PC-9 (cell line): ENCODE results near the gene HIGD2B. TPM values are rescaled to one million over a fixed set of nuclear protein-coding genes. Genes with fewer than 3 reads are reported as not detected.
A peak's percentile ranks its signal among the peaks of the same experiment; 100 is the strongest.
"Not testable (repeated sequence)": the region's sequence is repeated elsewhere in the genome, so short reads cannot be mapped to it uniquely, and the experiment has no call there.

Experiments used
- BruUV-seq: library from RNA; stranded (reverse); fragments of 400-500 nt; replicated peaks from 2 replicates; lab custom pipeline; 2021; lab: Mats Ljungman, UMichigan
- CTCF ChIA-PET: fragments of 300-600 bp; sonication (Branson Sonifier 250); formaldehyde crosslinking; loops from one replicate; lab custom pipeline; 2022; ENCODE audit warnings: antibody characterized with exemption; lab: Charles Lee
- POLR2A ChIA-PET: fragments of 300-600 bp; sonication (Branson Sonifier 250); formaldehyde crosslinking; loops from one replicate; lab custom pipeline; 2022; ENCODE audit warnings: antibody characterized with exemption; ENCODE audit not compliant: unreplicated experiment; lab: Charles Lee
- DNase-seq, 2 experiments: peaks; one replicate each; pipeline versions ENCODE4 v3.0.0 to v3.0.0-alpha.2; 2015 to 2022; ENCODE audit warnings: mixed read lengths in 1 of 2
- H2AFZ ChIP-seq: fragments of 200-600 bp; sonication (generic); 2 replicates; pipeline ENCODE4 v1.8.1; 2017; ENCODE audit warnings: antibody characterized with exemption
- H3F3A ChIP-seq: fragments of 200-600 bp; sonication (generic); 2 replicates; pipeline ENCODE4 v1.8.1; 2017; ENCODE audit warnings: antibody characterized with exemption, mild to moderate bottlenecking, low read depth; ENCODE audit not compliant: insufficient read depth
- H3K27ac ChIP-seq: fragments of 200-600 bp; sonication (generic); 2 replicates; pipeline ENCODE4 v1.6.1; 2016; ENCODE audit warnings: mixed run types
- H3K27me3 ChIP-seq: fragments of 200-600 bp; sonication (generic); 2 replicates; pipeline ENCODE4 v1.6.1; 2016; ENCODE audit warnings: low read depth, mixed run types; ENCODE audit not compliant: insufficient read depth
- H3K36me3 ChIP-seq: fragments of 200-600 bp; sonication (generic); 2 replicates; pipeline ENCODE4 v1.6.1; 2016; ENCODE audit warnings: low read depth, mixed run types
- H3K4me1 ChIP-seq: fragments of 200-600 bp; sonication (generic); replicated peaks from 2 replicates; pipeline ENCODE4 v1.6.1; 2016; ENCODE audit warnings: mixed run types; ENCODE audit not compliant: insufficient read depth
- H3K4me2 ChIP-seq: fragments of 200-600 bp; sonication (generic); 2 replicates; pipeline ENCODE4 v1.6.1; 2017; ENCODE audit warnings: mixed run types
- H3K4me3 ChIP-seq: fragments of 200-600 bp; sonication (generic); 2 replicates; pipeline ENCODE4 v1.6.1; 2016; ENCODE audit warnings: mixed run types
- H3K79me2 ChIP-seq: fragments of 200-600 bp; sonication (generic); 2 replicates; pipeline ENCODE4 v1.6.1; 2017; ENCODE audit warnings: low read depth, mixed run types
- H3K9me2 ChIP-seq: fragments of 200-600 bp; sonication (generic); 2 replicates; pipeline ENCODE4 v1.8.1; 2017; ENCODE audit warnings: mild to moderate bottlenecking; ENCODE audit not compliant: insufficient read depth
- H3K9me3 ChIP-seq: fragments of 200-600 bp; sonication (generic); 2 replicates; pipeline ENCODE4 v1.8.1; 2016; ENCODE audit warnings: low read depth; ENCODE audit not compliant: insufficient read depth
- H4K20me1 ChIP-seq: fragments of 200-600 bp; sonication (generic); 2 replicates; pipeline ENCODE4 v1.8.1; 2017; ENCODE audit not compliant: insufficient read depth
- CTCF ChIP-seq: fragments of 200-600 bp; sonication (generic); conservative IDR thresholded peaks from 2 replicates; pipeline ENCODE4 v1.6.1; 2017; ENCODE audit warnings: mixed run types, antibody characterized with exemption, mild to moderate bottlenecking, moderate library complexity
- EZH2 ChIP-seq: fragments of 200-600 bp; sonication (generic); IDR thresholded peaks from 2 replicates; pipeline ENCODE4 v1.8.0; 2017; ENCODE audit warnings: antibody characterized with exemption, low read depth
- intact Hi-C: fragments of 100-400 bp; cut with micrococcal nuclease; formaldehyde crosslinking; loops from one replicate; pipeline ENCODE4 v1.10.0; 2022; ENCODE audit not compliant: unreplicated experiment
- total RNA-seq: library from RNA; stranded (reverse); gene quantifications from 2 replicates; pipeline ENCODE4 v1.2.3, GENCODE V29; 2021

The HIGD2B gene
- total RNA-seq, 1 experiment from 2014 or later: not detected

GRCh38 chr15:72722071-72722696 lies 36.2 kb upstream of the HIGD2B start:
- H3K79me2 ChIP-seq: no peaks in the 10 kb centered on the region
- no peak overlapping the region for H3K27ac ChIP-seq
- TF ChIP-seq CTCF: peak; percentile 86
- TF ChIP-seq EZH2: no peak
- H3K4me2 ChIP-seq: no peak overlapping the region
- H3K9me2 ChIP-seq: no peaks in the 10 kb centered on the region
- H3K4me3 ChIP-seq: no peak overlapping the region
- CTCF ChIA-PET: interaction anchor here (0.7 to 1.3 kb wide), 6 partner anchors 13 to 764 kb away, joined by 3 to 9 read pairs (median 3); partner anchors contain the start of genes BBS4 and HIGD2B
- intact Hi-C loops: loop anchor here (1.0 to 10.0 kb wide), 2 partner anchors 359 to 513 kb away; no protein-coding TSS in a partner anchor
- H4K20me1 ChIP-seq: no peaks in the 10 kb centered on the region
- no peaks in the 10 kb centered on the region for H3K27me3 ChIP-seq
- H2AFZ ChIP-seq: no peak overlapping the region
- no peaks in the 10 kb centered on the region for H3K36me3 ChIP-seq
- H3F3A ChIP-seq: no peaks in the 10 kb centered on the region
- POLR2A ChIA-PET: interaction anchor here (0.6 to 0.7 kb wide), 2 partner anchors 20 to 961 kb away, joined by 3 read pairs; no protein-coding TSS in a partner anchor
- peak; percentile 44 to 53 for DNase-seq
- H3K9me3 ChIP-seq: no peaks in the 10 kb centered on the region
- no peaks in the 10 kb centered on the region for H3K4me1 ChIP-seq
- no TSS peak for BruUV-seq

GRCh38 chr15:72708551-72709303 lies 22.7 kb upstream of the HIGD2B start:
- H3K9me3 ChIP-seq, H3K4me3 ChIP-seq, H3K36me3 ChIP-seq, H3F3A ChIP-seq, H3K79me2 ChIP-seq, H2AFZ ChIP-seq, DNase-seq, H3K9me2 ChIP-seq, H3K4me1 ChIP-seq, CTCF ChIA-PET, BruUV-seq, H4K20me1 ChIP-seq, H3K4me2 ChIP-seq, POLR2A ChIA-PET, intact Hi-C loops, H3K27ac ChIP-seq, H3K27me3 ChIP-seq: not testable (repeated sequence)

- no peaks in the 10 kb centered on the region for H3F3A ChIP-seq
- H3K4me2 ChIP-seq: no peak overlapping the region
- H4K20me1 ChIP-seq: no peaks in the 10 kb centered on the region
- intact Hi-C loops: no loop called here
- no peaks in the 10 kb centered on the region for H3K79me2 ChIP-seq
- CTCF ChIA-PET: no interaction called here
- no peak overlapping the region for H3K27ac ChIP-seq
- no peak overlapping the region for H3K4me3 ChIP-seq
- no peaks in the 10 kb centered on the region for H3K36me3 ChIP-seq
- no TSS peak for BruUV-seq
- H3K27me3 ChIP-seq: no peaks in the 10 kb centered on the region
- H2AFZ ChIP-seq: no peak overlapping the region
- DNase-seq: no peak
- H3K4me1 ChIP-seq: no peaks in the 10 kb centered on the region
- TF ChIP-seq EZH2: no peak
- no peak for TF ChIP-seq CTCF
- no peaks in the 10 kb centered on the region for H3K9me3 ChIP-seq
- no peaks in the 10 kb centered on the region for H3K9me2 ChIP-seq
- POLR2A ChIA-PET: no interaction called here
Measured at GRCh38 chr15:72706266-72706665, 20.3 kb upstream of the HIGD2B start.
